ENCODE data around the gene GDF2.

DNA sequence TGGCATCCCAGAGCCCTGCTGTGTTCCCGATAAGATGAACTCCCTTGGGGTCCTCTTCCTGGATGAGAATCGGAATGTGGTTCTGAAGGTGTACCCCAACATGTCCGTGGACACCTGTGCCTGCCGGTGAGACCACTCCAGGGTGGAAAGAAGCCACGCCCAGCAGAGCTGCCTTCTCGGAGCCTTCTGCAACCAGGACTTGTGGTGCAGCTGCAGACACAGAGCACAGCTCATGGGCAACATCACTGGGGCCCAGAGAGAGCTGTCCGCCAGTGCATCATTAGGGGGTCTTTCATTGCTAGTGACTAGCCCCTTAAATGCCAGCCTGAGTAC, 9.6 kb upstream of the GDF2 start:
- TF ChIP-seq CTCF (IDR thresholded peaks at IDR 0.05) (no peak), POLR2A (IDR thresholded peaks at IDR 0.05) (no peak)

All from uterus (tissue), 2 donors.